Endodermal cell (in vitro differentiated cells): ENCODE data around the gene PNCK. TPM values are rescaled to one million over a fixed set of nuclear protein-coding genes. Genes with fewer than 3 reads are reported as not detected.

ENCODE experiments used
- DNase-seq: peaks from one replicate; pipeline ENCODE4 v3.0.0-alpha.2; 2017
- H3K27ac ChIP-seq: 2 replicates; pipeline ENCODE4 v1.5.1; 2013; ENCODE audit warnings: mild to moderate bottlenecking, low read depth, low read length, moderate library complexity
- H3K27me3 ChIP-seq: 2 replicates; pipeline ENCODE4 v1.6.1; 2013; ENCODE audit warnings: mild to moderate bottlenecking, low read length, moderate library complexity; ENCODE audit not compliant: insufficient read depth, control insufficient read depth, poor library complexity, severe bottlenecking
- H3K36me3 ChIP-seq: 2 replicates; pipeline ENCODE4 v1.7.0; 2013; ENCODE audit warnings: mild to moderate bottlenecking, low read length, moderate library complexity; ENCODE audit not compliant: control insufficient read depth, insufficient read depth
- H3K4me1 ChIP-seq: one replicate; pipeline ENCODE4 v1.7.0; 2013; ENCODE audit warnings: low read length; ENCODE audit not compliant: control insufficient read depth, insufficient read depth
- H3K4me3 ChIP-seq: 2 replicates; pipeline ENCODE4 v1.5.1; 2013; ENCODE audit warnings: mild to moderate bottlenecking, low read length, moderate library complexity
- H3K9ac ChIP-seq: 2 replicates; pipeline ENCODE4 v1.6.1; 2013; ENCODE audit warnings: mild to moderate bottlenecking, low read length, moderate library complexity; ENCODE audit not compliant: poor library complexity, severe bottlenecking; ENCODE audit errors: extremely low read depth
- H3K9me3 ChIP-seq: 2 replicates; pipeline ENCODE4 v1.6.1; 2013; ENCODE audit warnings: mild to moderate bottlenecking, low read length, moderate library complexity; ENCODE audit not compliant: control insufficient read depth
- H3K27ac Mint-ChIP-seq: 2 replicates; pipeline ENCODE4 v1.8.0; 2020; ENCODE audit warnings: mixed read lengths
- H3K27me3 Mint-ChIP-seq: 2 replicates; pipeline ENCODE4 v1.8.0; 2021; ENCODE audit warnings: mild to moderate bottlenecking, mixed read lengths; ENCODE audit not compliant: insufficient read depth
- H3K36me3 Mint-ChIP-seq: 2 replicates; pipeline ENCODE4 v1.8.0; 2020; ENCODE audit warnings: low read depth, mixed read lengths
- H3K4me1 Mint-ChIP-seq: 2 replicates; pipeline ENCODE4 v1.8.0; 2020; ENCODE audit warnings: mixed read lengths
- H3K4me3 Mint-ChIP-seq: 2 replicates; pipeline ENCODE4 v1.8.0; 2020; ENCODE audit warnings: mild to moderate bottlenecking, moderate library complexity, mixed read lengths
- H3K9me3 Mint-ChIP-seq: 2 replicates; pipeline ENCODE4 v1.8.0; 2020; ENCODE audit warnings: mild to moderate bottlenecking, mixed read lengths
- CTCF ChIP-seq: fragments of 200-600 bp; sonication (generic); conservative IDR thresholded peaks from 2 replicates; pipeline ENCODE4 v1.5.0; 2021; ENCODE audit warnings: antibody characterized with exemption, mild to moderate bottlenecking
- WGBS, 2 experiments: methylation state at CpG; one replicate each; pipeline versions ENCODE4 v1.1.5 to v1.1.7; 2013; ENCODE audit warnings: missing lambda C conversion rate in 2 of 2, mixed read lengths in 1 of 2; ENCODE audit not compliant: insufficient coverage in 1 of 2, insufficient read length in 1 of 2; 5-methylcytosine and 5-hydroxymethylcytosine counted together
- total RNA-seq, 2 donors: library from RNA; stranded (reverse); fragmentation: NEBNext Ultra II Directional in 1 of 2; extraction: Animal tissue kit (Norgen Biotek cat#: 25700) in 1 of 2; gene quantifications; 2 replicates in 1 of 2; 3 replicates in 1 of 2; pipeline ENCODE4 v1.2.1, GENCODE V29; 2021

PNCK gene
- total RNA-seq, 2 donors from 2014 or later = 2.8 to 12.9 TPM

- Mint-ChIP-seq H3K36me3 (peaks cover 3% of the 10 kb centered on the region), H3K4me3 (no peak overlapping the region), H3K27me3 (no peaks in the 10 kb centered on the region), H3K9me3 (peaks cover 44% of the 10 kb centered on the region), H3K27ac (no peak overlapping the region), H3K4me1 (peaks cover 9% of the 10 kb centered on the region)
- TF ChIP-seq CTCF = no peak
- H3K9ac ChIP-seq = no peak overlapping the region
- H3K27me3 ChIP-seq = no peaks in the 10 kb centered on the region
- no peaks in the 10 kb centered on the region for H3K36me3 ChIP-seq
- H3K4me1 ChIP-seq = no peaks in the 10 kb centered on the region
- H3K9me3 ChIP-seq = no peaks in the 10 kb centered on the region
- DNase-seq = no peak
- no peak overlapping the region for H3K4me3 ChIP-seq
- 96 to 100% methylated on average over 1 to 10 of the region's 14 CpGs for WGBS, 2 experiments
- no peak overlapping the region for H3K27ac ChIP-seq
These were observed 16.9 kb upstream of the PNCK start for GRCh38 chrX:153690466-153690865.

- Histone ChIP-seq H3K4me1 (no peaks in the 10 kb centered on the region), H3K36me3 (no peaks in the 10 kb centered on the region), H3K27me3 (no peaks in the 10 kb centered on the region), H3K9ac (no peak overlapping the region), H3K9me3 (no peaks in the 10 kb centered on the region), H3K4me3 (peak overlapping the region; percentile 49), H3K27ac (no peak overlapping the region)
- WGBS, 2 experiments = 83 to 91% methylated on average over 4 to 19 of the region's 19 CpGs
- peaks cover 45% of the 10 kb centered on the region for H3K9me3 Mint-ChIP-seq
- no peaks in the 10 kb centered on the region for H3K27me3 Mint-ChIP-seq
- H3K4me3 Mint-ChIP-seq = peak overlapping the region; percentile 40
- DNase-seq = peak; percentile 79
- no peak overlapping the region for H3K27ac Mint-ChIP-seq
- peaks cover 9% of the 10 kb centered on the region for H3K4me1 Mint-ChIP-seq
- TF ChIP-seq CTCF = peak; percentile 48
- H3K36me3 Mint-ChIP-seq = peaks cover 3% of the 10 kb centered on the region
These were observed 16.2 kb upstream of the PNCK start for GRCh38 chrX:153689654-153690465.

- H3K27ac ChIP-seq = no peak overlapping the region
- peaks cover 3% of the 10 kb centered on the region for H3K36me3 Mint-ChIP-seq
- H3K9me3 Mint-ChIP-seq = peaks cover 45% of the 10 kb centered on the region
- H3K27me3 Mint-ChIP-seq = no peaks in the 10 kb centered on the region
- no peaks in the 10 kb centered on the region for H3K4me1 ChIP-seq
- no peaks in the 10 kb centered on the region for H3K36me3 ChIP-seq
- H3K27ac Mint-ChIP-seq = no peak overlapping the region
- 7 to 30% methylated on average over 2 to 39 of the region's 53 CpGs for WGBS, 2 experiments
- peak overlapping the region; percentile 49 for H3K4me3 ChIP-seq
- peaks cover 9% of the 10 kb centered on the region for H3K4me1 Mint-ChIP-seq
- H3K9ac ChIP-seq = no peak overlapping the region
- no peaks in the 10 kb centered on the region for H3K27me3 ChIP-seq
- no peaks in the 10 kb centered on the region for H3K9me3 ChIP-seq
- no peak for TF ChIP-seq CTCF
- peak overlapping the region; percentile 40 for H3K4me3 Mint-ChIP-seq
- no peak for DNase-seq
These were observed 15.4 kb upstream of the PNCK start for GRCh38 chrX:153688911-153689590.
